Breast epithelium (tissue), 4 donors: ENCODE results near the gene RAD50. TPM values are rescaled to one million over a fixed set of nuclear protein-coding genes. Genes with fewer than 3 reads are reported as not detected.

Source experiments
- DNase-seq, 2 donors: peaks; one replicate each; pipeline ENCODE4 v3.0.0-alpha.2; 2019; ENCODE audit warnings: low spot score in 2 of 2
- H3K27ac ChIP-seq, 2 donors: fragments of 200-600 bp; sonication (generic) in 1 of 2; one replicate each; pipeline ENCODE4 v1.5.1; 2016 to 2019; ENCODE audit warnings: mild to moderate bottlenecking in 1 of 2
- H3K27me3 ChIP-seq, 2 donors: fragments of 200-600 bp; sonication (generic) in 1 of 2; one replicate each; pipeline versions ENCODE4 v1.5.1 to v1.6.0; 2017 to 2019; ENCODE audit warnings: control low read depth in 1 of 2, mild to moderate bottlenecking in 1 of 2
- H3K36me3 ChIP-seq: fragments of 200-600 bp; one replicate; pipeline ENCODE4 v1.5.1; 2019
- H3K4me1 ChIP-seq, 2 donors: fragments of 200-600 bp; sonication (generic); one replicate each; pipeline ENCODE4 v1.5.1; 2016 to 2019; ENCODE audit warnings: control low read depth in 1 of 2
- H3K4me3 ChIP-seq, 3 donors: fragments of 200-600 bp; sonication (generic); 1 replicate in 2 of 3; 2 replicates in 1 of 3; pipeline ENCODE4 v1.5.1; 2016 to 2019; ENCODE audit warnings: mild to moderate bottlenecking in 3 of 3, moderate library complexity in 2 of 3
- H3K9me3 ChIP-seq, 2 donors: fragments of 200-600 bp; sonication (generic) in 1 of 2; one replicate each; pipeline ENCODE4 v1.5.1; 2016 to 2019; ENCODE audit warnings: control low read depth in 1 of 2
- CTCF ChIP-seq, 3 donors: fragments of 450-650 bp; IDR thresholded peaks; one replicate each; pipeline ENCODE4 v1.5.1; 2016 to 2017; ENCODE audit warnings: antibody characterized with exemption in 3 of 3, mild to moderate bottlenecking in 3 of 3, moderate library complexity in 3 of 3
- POLR2A ChIP-seq: fragments of 450-650 bp; IDR thresholded peaks from one replicate; pipeline ENCODE4 v1.6.1; 2016; ENCODE audit warnings: antibody characterized with exemption, mild to moderate bottlenecking, moderate library complexity
- POLR2AphosphoS5 ChIP-seq, 3 donors: sonication (generic); formaldehyde crosslinking; IDR thresholded peaks; one replicate each; pipeline ENCODE4 v1.6.1; 2017; ENCODE audit warnings: antibody characterized with exemption in 3 of 3
- intact Hi-C: fragments of 100-400 bp; cut with DNase I; formaldehyde crosslinking; loops from one replicate; pipeline ENCODE4 v1.15.1; 2023; ENCODE audit warnings: low total_unique reads
- total RNA-seq, 3 donors: library from RNA; depleted of rRNA; stranded (reverse); fragments of >200 nt; gene quantifications; one replicate each; pipeline ENCODE4 v1.1.0, GENCODE V29; 2016

RAD50 gene
- total RNA-seq, 3 donors from 2014 or later, result 44.2 to 47.4 (median 44.6) TPM

DNA sequence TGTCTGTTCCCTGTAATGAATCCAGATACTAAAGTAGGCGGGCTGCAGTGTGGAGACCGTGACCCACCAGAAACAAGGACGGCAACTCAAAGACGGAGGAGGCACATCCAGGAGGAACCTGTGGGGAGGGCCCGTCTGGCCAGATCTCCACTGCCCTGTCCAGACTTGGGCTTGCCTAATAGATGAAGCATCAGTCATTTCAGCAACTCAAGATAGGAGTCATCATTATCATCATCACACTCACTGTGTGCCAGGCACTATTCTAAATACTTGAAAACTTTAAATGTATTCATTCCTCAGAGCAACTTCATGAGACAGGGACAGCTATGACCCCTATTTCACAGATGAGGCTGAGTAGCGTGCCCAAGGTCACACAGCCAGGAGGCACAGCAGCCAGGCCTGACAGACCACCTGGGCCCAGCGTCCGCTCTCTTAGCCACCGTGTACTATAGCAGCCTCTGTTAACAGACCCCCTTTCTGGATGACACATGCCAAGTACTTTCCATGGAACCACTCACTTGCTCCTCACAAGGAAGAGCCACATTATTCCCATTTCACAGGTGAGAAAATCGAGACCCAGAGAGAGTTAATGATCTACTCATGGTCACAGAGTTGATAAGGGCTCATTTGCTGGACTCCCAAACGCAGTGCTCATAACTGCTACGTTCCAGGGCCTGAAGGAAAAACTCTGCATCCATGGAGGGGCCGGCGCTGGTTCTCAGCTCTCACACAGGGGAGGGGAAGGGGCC, 112.1 kb downstream of the RAD50 start:
- no peaks in the 10 kb centered on the region for H3K9me3 ChIP-seq
- H3K4me1 ChIP-seq, result no peaks in the 10 kb centered on the region
- no peaks in the 10 kb centered on the region for H3K27me3 ChIP-seq
- no peak for TF ChIP-seq POLR2A
- TF ChIP-seq CTCF (IDR thresholded peaks at IDR 0.05), result no peak
- DNase-seq, result no peak
- no peak overlapping the region for H3K4me3 ChIP-seq
- intact Hi-C loops, result no loop called here
- H3K36me3 ChIP-seq, result no peaks in the 10 kb centered on the region
- H3K27ac ChIP-seq, result no peak overlapping the region

DNA sequence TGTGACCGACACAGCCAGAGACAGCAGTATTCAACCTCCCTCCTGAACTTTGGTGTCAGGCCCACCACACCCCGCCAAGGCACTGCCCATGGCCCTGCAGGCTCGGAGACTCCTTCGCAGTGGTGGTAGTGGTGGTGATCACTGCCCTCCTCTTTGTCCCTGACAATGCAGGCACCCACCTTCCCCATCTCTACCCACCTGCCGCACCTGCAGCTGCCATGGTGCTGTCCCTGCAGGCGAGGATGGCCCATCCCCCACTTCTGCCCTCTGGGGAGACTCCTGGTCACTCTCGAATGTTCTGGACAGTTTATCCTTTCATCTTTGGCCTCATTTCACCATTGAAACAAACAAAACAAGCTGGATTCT, 112.7 kb downstream of the RAD50 start:
- H3K4me1 ChIP-seq, result no peaks in the 10 kb centered on the region
- H3K27me3 ChIP-seq, result no peaks in the 10 kb centered on the region
- no peak for TF ChIP-seq CTCF (IDR thresholded peaks at IDR 0.05)
- no peak for TF ChIP-seq POLR2AphosphoS5 (IDR thresholded peaks at IDR 0.05)
- no peak overlapping the region for H3K4me3 ChIP-seq
- no peaks in the 10 kb centered on the region for H3K9me3 ChIP-seq
- intact Hi-C loops, result no loop called here
- H3K27ac ChIP-seq, result no peak overlapping the region
- H3K36me3 ChIP-seq, result no peaks in the 10 kb centered on the region
- DNase-seq, result no peak

GRCh38 chr5:132669966-132670882, 113.4 kb downstream of the RAD50 start:
- Histone ChIP-seq H3K9me3 (no peaks in the 10 kb centered on the region), H3K36me3 (no peaks in the 10 kb centered on the region), H3K27ac (no peak overlapping the region), H3K4me3 (no peak overlapping the region), H3K27me3 (no peaks in the 10 kb centered on the region), H3K4me1 (no peaks in the 10 kb centered on the region)
- TF ChIP-seq POLR2A, result no peak
- no peak for TF ChIP-seq POLR2AphosphoS5 (IDR thresholded peaks at IDR 0.05)
- no peak for TF ChIP-seq CTCF (IDR thresholded peaks at IDR 0.05)
- intact Hi-C loops, result no loop called here
- DNase-seq, result no peak

DNA sequence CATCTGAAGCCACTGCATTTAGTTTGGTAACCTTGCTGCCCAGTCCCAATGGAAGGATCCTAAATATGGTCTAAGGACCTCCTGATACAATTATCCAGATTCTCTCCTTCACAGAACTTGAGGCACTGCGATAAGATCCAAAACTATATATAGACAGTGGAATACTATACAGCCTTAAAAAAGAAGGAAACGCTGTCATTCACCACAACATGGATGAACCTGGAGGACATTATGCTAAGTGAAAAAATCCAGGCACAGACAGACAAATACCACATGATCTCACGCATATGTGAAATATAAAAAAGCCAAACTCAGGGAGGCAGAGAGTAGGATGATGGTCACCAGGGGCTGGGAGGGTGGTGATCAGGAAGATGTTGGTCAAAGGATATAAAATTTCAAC, 114.2 kb downstream of the RAD50 start:
- intact Hi-C loops, result no loop called here

More for the DNA sequence above, 114.2 kb downstream of the RAD50 start:
- no peak overlapping the region for H3K27ac ChIP-seq
- no peaks in the 10 kb centered on the region for H3K36me3 ChIP-seq
- no peaks in the 10 kb centered on the region for H3K9me3 ChIP-seq
- no peak for DNase-seq
- H3K27me3 ChIP-seq, result no peaks in the 10 kb centered on the region
- TF ChIP-seq POLR2A, result no peak
- TF ChIP-seq CTCF (IDR thresholded peaks at IDR 0.05), result no peak
- no peak for TF ChIP-seq POLR2AphosphoS5 (IDR thresholded peaks at IDR 0.05)
- H3K4me3 ChIP-seq, result no peak overlapping the region
- no peaks in the 10 kb centered on the region for H3K4me1 ChIP-seq
